Activated gamma-delta T cell (primary cell): ENCODE results near the gene CLP1.
"Not testable (repeated sequence)": the region's sequence is repeated elsewhere in the genome, so short reads cannot be mapped to it uniquely, and the experiment has no call there.

Source experiments
- DNase-seq: peaks from one replicate; lab custom pipeline; 2025; lab: John Stamatoyannopoulos, UW

CLP1 gene

GRCh38 chr11:57641011-57641807 is 16.4 kb upstream of the CLP1 start:
- no peak for DNase-seq

GRCh38 chr11:57643802-57644201 is 13.8 kb upstream of the CLP1 start:
- DNase-seq, result no peak

- DNase-seq, result no peak
Measured at GRCh38 chr11:57644748-57645688, 12.5 kb upstream of the CLP1 start.

GRCh38 chr11:57645689-57646085 is 11.9 kb upstream of the CLP1 start:
- DNase-seq, result no peak

- DNase-seq, result no peak
Measured at GRCh38 chr11:57646194-57646798, 11.3 kb upstream of the CLP1 start.

- no peak for DNase-seq
Measured at GRCh38 chr11:57646799-57647303, 10.7 kb upstream of the CLP1 start.

- DNase-seq, result no peak
Measured at GRCh38 chr11:57647372-57647771, 10.2 kb upstream of the CLP1 start.

- no peak for DNase-seq
Measured at GRCh38 chr11:57647960-57648800, 9.4 kb upstream of the CLP1 start.

- peak; percentile 36 for DNase-seq
Measured at GRCh38 chr11:57648801-57649735, 8.5 kb upstream of the CLP1 start.

GRCh38 chr11:57649826-57650738 is 7.5 kb upstream of the CLP1 start, which contains the start of gene YPEL4:
Gene YPEL4 (minus strand): TSS chr11:57649912. CDS start chr11:57647107, 2,805 bp downstream.
- DNase-seq, result peak; percentile 32

- DNase-seq, result no peak
Measured at GRCh38 chr11:57650739-57651090, 6.8 kb upstream of the CLP1 start.

GRCh38 chr11:57651408-57651807 is 6.2 kb upstream of the CLP1 start:
- DNase-seq, result no peak

- DNase-seq, result not testable (repeated sequence)
Measured at GRCh38 chr11:57652230-57652629, 5.3 kb upstream of the CLP1 start.

GRCh38 chr11:57652662-57653061 is 4.9 kb upstream of the CLP1 start:
- no peak for DNase-seq

GRCh38 chr11:57653163-57653562 is 4.4 kb upstream of the CLP1 start:
- DNase-seq, result no peak

GRCh38 chr11:57656885-57657193 is 723 bp upstream of the CLP1 start:
- DNase-seq, result no peak

- DNase-seq, result no peak
Measured at GRCh38 chr11:57658023-57658361, 430 bp downstream of the CLP1 start.

- DNase-seq, result no peak
Measured at GRCh38 chr11:57659669-57660068, 2.1 kb downstream of the CLP1 start.

- DNase-seq, result no peak
Measured at GRCh38 chr11:57662893-57663292, 5.3 kb downstream of the CLP1 start.
